HepG2 (cell line): Measurements from ENCODE around the gene APIP. TPM values are rescaled to one million over a fixed set of nuclear protein-coding genes. Genes with fewer than 3 reads are reported as not detected.

Experiments
- ARID2 ChIP-seq: sonication (generic); formaldehyde crosslinking; IDR thresholded peaks from 2 replicates; pipeline ENCODE4 v1.8.1; 2022; ENCODE audit warnings: mild to moderate bottlenecking, missing genetic modification reagents, borderline replicate concordance
- CBX5 ChIP-seq: sonication (generic); formaldehyde crosslinking; IDR thresholded peaks from 2 replicates; pipeline ENCODE4 v1.4.0; 2020; ENCODE audit warnings: missing genetic modification reagents, borderline replicate concordance
- GTF3A ChIP-seq: sonication (generic); formaldehyde crosslinking; conservative IDR thresholded peaks from 2 replicates; pipeline ENCODE4 v1.4.0; 2020; ENCODE audit warnings: mild to moderate bottlenecking, missing genetic modification reagents
- GZF1 ChIP-seq: sonication (generic); formaldehyde crosslinking; IDR thresholded peaks from 2 replicates; pipeline ENCODE4 v1.5.1; 2020; ENCODE audit warnings: mild to moderate bottlenecking, missing genetic modification reagents
- NFYC ChIP-seq: IDR thresholded peaks from 2 replicates; pipeline ENCODE4 v1.6.1; 2016; ENCODE audit warnings: missing genetic modification reagents, missing compliant biosample characterization
- POLR2A ChIP-seq, 2 experiments: IDR thresholded peaks; 2 replicates each; pipeline ENCODE4 v1.6.1; 2011; ENCODE audit warnings: low read depth in 2 of 2, low read length in 2 of 2, mild to moderate bottlenecking in 1 of 2, moderate library complexity in 1 of 2; ENCODE audit not compliant: insufficient read depth in 1 of 2
- SNAPC2 ChIP-seq: sonication (generic); formaldehyde crosslinking; IDR thresholded peaks from 2 replicates; pipeline ENCODE4 v1.8.1; 2022; ENCODE audit warnings: mild to moderate bottlenecking, missing genetic modification reagents
- TOE1 ChIP-seq: sonication (generic); formaldehyde crosslinking; IDR thresholded peaks from 2 replicates; pipeline ENCODE4 v1.4.0; 2020; ENCODE audit warnings: mild to moderate bottlenecking, missing genetic modification reagents
- ZBTB7B ChIP-seq: sonication (generic); formaldehyde crosslinking; IDR thresholded peaks from 2 replicates; pipeline ENCODE4 v1.4.0; 2020; ENCODE audit warnings: missing genetic modification reagents
- ZIK1 ChIP-seq: sonication (generic); formaldehyde crosslinking; IDR thresholded peaks from 2 replicates; pipeline ENCODE4 v1.5.0; 2020; ENCODE audit warnings: mild to moderate bottlenecking, low read depth, missing genetic modification reagents, borderline replicate concordance
- ZNF292 ChIP-seq: sonication (generic); formaldehyde crosslinking; IDR thresholded peaks from 2 replicates; pipeline ENCODE4 v1.8.1; 2022; ENCODE audit warnings: mild to moderate bottlenecking, low read depth, missing genetic modification reagents, borderline replicate concordance
- ZNF335 ChIP-seq: sonication (generic); formaldehyde crosslinking; IDR thresholded peaks from 2 replicates; pipeline ENCODE4 v1.4.0; 2020; ENCODE audit warnings: missing genetic modification reagents
- ZNF547 ChIP-seq: sonication (generic); formaldehyde crosslinking; IDR thresholded peaks from 2 replicates; pipeline ENCODE4 v1.5.1; 2020; ENCODE audit warnings: mild to moderate bottlenecking, missing genetic modification reagents
- polyA plus RNA-seq, 8 experiments: library from polyadenylated mRNA; depleted of rRNA in 3 of 8; stranded (reverse) in 7 of 8; unstranded in 1 of 8; fragments of >200 nt; fragmentation: Illumina TruSeq in 4 of 8; extraction: Trizol in 4 of 8; gene quantifications; 2 replicates each; pipeline versions ENCODE4 v1.2.1 to v1.2.3, GENCODE V29; 2011 to 2016; ENCODE audit warnings: low read depth in 4 of 8, missing spikeins in 1 of 8, mixed read lengths in 1 of 8; ENCODE audit not compliant: insufficient read depth in 1 of 8
- total RNA-seq, 5 experiments: library from RNA; depleted of rRNA; stranded (reverse); fragments of >200 nt; fragmentation: Illumina TruSeq; extraction: Trizol; gene quantifications; 2 replicates each; pipeline ENCODE4 v1.2.3, GENCODE V29; 2016; ENCODE audit warnings: low read depth in 1 of 5
- TF ChIP-seq, protein P1 (sequence below), 2 experiments: fragments of 450-650 bp in 1 of 2; sonication (generic) in 1 of 2; formaldehyde crosslinking in 1 of 2; IDR thresholded peaks; 2 replicates each; pipeline versions ENCODE4 v1.6.1 to v1.8.0; 2016 to 2022; ENCODE audit warnings: antibody characterized with exemption in 1 of 2, mild to moderate bottlenecking in 1 of 2, missing genetic modification reagents in 1 of 2
- TF ChIP-seq, protein P2 (sequence below): IDR thresholded peaks from 2 replicates; pipeline ENCODE4 v1.6.1; 2016
- TF ChIP-seq, protein P3 (sequence below): sonication (generic); formaldehyde crosslinking; IDR thresholded peaks from 2 replicates; pipeline ENCODE4 v1.5.1; 2020; ENCODE audit warnings: mild to moderate bottlenecking, missing genetic modification reagents

The APIP gene
- total and polyA plus RNA-seq, 2 of the 13 experiments (the other 11 are each of a cell fraction or from before 2014, with no cell fraction given): 16.9 to 31.0 TPM

DNA sequence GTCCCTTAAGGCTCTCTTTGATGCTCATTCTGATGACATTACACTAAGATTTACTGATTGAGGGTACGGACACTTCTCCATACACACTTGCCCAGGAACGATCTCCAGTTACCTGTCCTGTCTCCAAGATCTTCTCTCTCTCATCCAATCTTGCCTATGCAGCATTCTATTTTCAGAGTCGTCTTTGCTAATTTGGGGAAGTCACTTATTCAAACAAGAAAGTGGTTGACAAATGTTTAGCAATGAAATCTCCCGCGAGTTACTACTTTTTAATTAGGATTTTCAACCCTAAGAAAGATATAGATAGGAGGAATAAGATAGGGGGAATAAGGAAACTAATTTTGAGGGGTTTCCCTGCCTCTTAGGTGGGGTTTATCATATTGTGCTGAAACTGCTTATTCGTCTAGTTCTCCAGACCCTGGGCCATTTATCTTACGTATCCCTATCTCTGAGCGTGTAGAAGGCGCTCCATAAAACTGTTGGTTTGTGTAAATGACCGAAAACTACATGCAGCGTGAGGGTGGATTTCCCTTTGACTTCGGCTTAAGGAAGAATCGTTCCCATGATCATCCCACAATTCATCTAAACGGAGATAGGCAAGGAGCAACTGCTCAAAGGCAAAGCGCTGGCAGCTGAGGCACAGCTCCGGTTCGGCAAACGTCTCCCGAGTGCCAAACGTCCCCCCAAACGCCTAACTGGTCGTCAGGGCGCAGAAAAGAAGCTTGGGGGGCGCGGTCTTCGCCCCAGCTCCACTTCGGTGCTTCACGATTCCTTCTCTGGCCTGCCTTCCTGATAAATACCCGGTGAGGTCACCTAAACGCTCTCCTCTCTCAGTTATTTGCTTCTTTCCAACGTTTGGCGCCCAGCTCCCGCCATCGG lies 804 bp downstream of the APIP start (continued):
- TF ChIP-seq, protein P1, sequence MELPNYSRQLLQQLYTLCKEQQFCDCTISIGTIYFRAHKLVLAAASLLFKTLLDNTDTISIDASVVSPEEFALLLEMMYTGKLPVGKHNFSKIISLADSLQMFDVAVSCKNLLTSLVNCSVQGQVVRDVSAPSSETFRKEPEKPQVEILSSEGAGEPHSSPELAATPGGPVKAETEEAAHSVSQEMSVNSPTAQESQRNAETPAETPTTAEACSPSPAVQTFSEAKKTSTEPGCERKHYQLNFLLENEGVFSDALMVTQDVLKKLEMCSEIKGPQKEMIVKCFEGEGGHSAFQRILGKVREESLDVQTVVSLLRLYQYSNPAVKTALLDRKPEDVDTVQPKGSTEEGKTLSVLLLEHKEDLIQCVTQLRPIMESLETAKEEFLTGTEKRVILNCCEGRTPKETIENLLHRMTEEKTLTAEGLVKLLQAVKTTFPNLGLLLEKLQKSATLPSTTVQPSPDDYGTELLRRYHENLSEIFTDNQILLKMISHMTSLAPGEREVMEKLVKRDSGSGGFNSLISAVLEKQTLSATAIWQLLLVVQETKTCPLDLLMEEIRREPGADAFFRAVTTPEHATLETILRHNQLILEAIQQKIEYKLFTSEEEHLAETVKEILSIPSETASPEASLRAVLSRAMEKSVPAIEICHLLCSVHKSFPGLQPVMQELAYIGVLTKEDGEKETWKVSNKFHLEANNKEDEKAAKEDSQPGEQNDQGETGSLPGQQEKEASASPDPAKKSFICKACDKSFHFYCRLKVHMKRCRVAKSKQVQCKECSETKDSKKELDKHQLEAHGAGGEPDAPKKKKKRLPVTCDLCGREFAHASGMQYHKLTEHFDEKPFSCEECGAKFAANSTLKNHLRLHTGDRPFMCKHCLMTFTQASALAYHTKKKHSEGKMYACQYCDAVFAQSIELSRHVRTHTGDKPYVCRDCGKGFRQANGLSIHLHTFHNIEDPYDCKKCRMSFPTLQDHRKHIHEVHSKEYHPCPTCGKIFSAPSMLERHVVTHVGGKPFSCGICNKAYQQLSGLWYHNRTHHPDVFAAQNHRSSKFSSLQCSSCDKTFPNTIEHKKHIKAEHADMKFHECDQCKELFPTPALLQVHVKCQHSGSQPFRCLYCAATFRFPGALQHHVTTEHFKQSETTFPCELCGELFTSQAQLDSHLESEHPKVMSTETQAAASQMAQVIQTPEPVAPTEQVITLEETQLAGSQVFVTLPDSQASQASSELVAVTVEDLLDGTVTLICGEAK (IDR thresholded peaks at IDR 0.05): no peak
- TF ChIP-seq, protein P1 (CRISPR knock-in tag; IDR thresholded peaks at IDR 0.05): peak; percentile 69; the same call in 1 of the 2 replicates
- TF ChIP-seq ZNF547 (CRISPR knock-in tag): no peak
- TF ChIP-seq, protein P2, sequence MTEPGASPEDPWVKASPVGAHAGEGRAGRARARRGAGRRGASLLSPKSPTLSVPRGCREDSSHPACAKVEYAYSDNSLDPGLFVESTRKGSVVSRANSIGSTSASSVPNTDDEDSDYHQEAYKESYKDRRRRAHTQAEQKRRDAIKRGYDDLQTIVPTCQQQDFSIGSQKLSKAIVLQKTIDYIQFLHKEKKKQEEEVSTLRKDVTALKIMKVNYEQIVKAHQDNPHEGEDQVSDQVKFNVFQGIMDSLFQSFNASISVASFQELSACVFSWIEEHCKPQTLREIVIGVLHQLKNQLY (CRISPR knock-in tag): no peak
- TF ChIP-seq ZNF335: no peak
- TF ChIP-seq TOE1 (CRISPR knock-in tag): no peak
- peak; percentile 33; the same call in 1 of the 2 replicates for TF ChIP-seq ZNF292
- no peak for TF ChIP-seq GTF3A (CRISPR knock-in tag)
- TF ChIP-seq SNAPC2 (CRISPR knock-in tag): no peak
- TF ChIP-seq GZF1 (CRISPR knock-in tag): no peak
- TF ChIP-seq, protein P3, sequence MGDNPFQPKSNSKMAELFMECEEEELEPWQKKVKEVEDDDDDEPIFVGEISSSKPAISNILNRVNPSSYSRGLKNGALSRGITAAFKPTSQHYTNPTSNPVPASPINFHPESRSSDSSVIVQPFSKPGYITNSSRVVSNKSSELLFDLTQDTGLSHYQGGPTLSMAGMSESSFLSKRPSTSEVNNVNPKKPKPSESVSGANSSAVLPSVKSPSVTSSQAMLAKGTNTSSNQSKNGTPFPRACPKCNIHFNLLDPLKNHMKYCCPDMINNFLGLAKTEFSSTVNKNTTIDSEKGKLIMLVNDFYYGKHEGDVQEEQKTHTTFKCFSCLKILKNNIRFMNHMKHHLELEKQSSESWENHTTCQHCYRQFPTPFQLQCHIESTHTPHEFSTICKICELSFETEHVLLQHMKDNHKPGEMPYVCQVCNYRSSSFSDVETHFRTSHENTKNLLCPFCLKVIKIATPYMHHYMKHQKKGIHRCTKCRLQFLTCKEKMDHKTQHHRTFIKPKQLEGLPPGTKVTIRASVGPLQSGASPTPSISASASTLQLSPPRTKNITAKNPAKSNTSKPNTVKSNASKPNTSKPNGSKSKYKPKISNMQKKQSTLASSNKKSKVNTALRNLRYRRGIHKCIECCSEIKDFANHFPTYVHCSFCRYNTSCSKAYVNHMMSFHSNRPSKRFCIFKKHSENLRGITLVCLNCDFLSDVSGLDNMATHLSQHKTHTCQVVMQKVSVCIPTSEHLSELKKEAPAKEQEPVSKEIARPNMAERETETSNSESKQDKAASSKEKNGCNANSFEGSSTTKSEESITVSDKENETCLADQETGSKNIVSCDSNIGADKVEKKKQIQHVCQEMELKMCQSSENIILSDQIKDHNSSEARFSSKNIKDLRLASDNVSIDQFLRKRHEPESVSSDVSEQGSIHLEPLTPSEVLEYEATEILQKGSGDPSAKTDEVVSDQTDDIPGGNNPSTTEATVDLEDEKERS (CRISPR knock-in tag): 0 out of 2 replicates have a peak, but pooled peaks have one; percentile 58
- no peak for TF ChIP-seq ZBTB7B
- no peak; the same call in none of the 2 replicates for TF ChIP-seq NFYC (CRISPR knock-in tag)
- peak; percentile 5; the same call in 1 of the 2 replicates for TF ChIP-seq CBX5
- 0 out of 2 replicates have a peak, but pooled peaks have one; percentile 41 for TF ChIP-seq ZIK1 (CRISPR knock-in tag)
- TF ChIP-seq POLR2A (IDR thresholded peaks at IDR 0.05; ENCODE audit: insufficient read depth in 1 of 2, low read depth in 2 of 2, low read length in 2 of 2): peak in 1 of 2 experiments; percentile 89; a peak in 2 of 4 replicates
- 0 out of 2 replicates have a peak, but pooled peaks have one; percentile 59 for TF ChIP-seq ARID2
